ENCODE results near the gene CDC45. TPM values are rescaled to one million over a fixed set of nuclear protein-coding genes. Genes with fewer than 3 reads are reported as not detected.
A peak's percentile ranks its signal among the peaks of the same experiment; 100 is the strongest.

The CDC45 gene
- total and polyA plus RNA-seq, 5 experiments from 2014 or later = 0.69 to 2.7 (median 1.5) TPM; not detected in 1

GRCh38 chr22:19463491-19464469, 15.9 kb upstream of the CDC45 start:
- no peak overlapping the region for H3K4me3 Mint-ChIP-seq
- H3K27me3 Mint-ChIP-seq = no peaks in the 10 kb centered on the region
- peaks cover 0 to 4% (median 3%) of the 10 kb centered on the region in 4 donors for H3K4me1 Mint-ChIP-seq
- peak overlapping the region in 2 of 10 donors; percentile 11 to 25 for H3K27ac Mint-ChIP-seq
- DNase-seq (no peak), ATAC-seq (no peak)
- H3K9me3 Mint-ChIP-seq = no peaks in the 10 kb centered on the region
- POLR2A ChIA-PET = no interaction called here
- H3K36me3 Mint-ChIP-seq = peaks cover 5 to 72% (median 24%) of the 10 kb centered on the region in 3 donors

- Mint-ChIP-seq H3K27ac (peak overlapping the region in 1 of 10 donors; percentile 25), H3K9me3 (no peaks in the 10 kb centered on the region), H3K4me3 (no peak overlapping the region), H3K27me3 (no peaks in the 10 kb centered on the region), H3K36me3 (peaks cover 5 to 76% (median 24%) of the 10 kb centered on the region in 3 donors), H3K4me1 (peaks cover 0 to 9% (median 7%) of the 10 kb centered on the region in 4 donors)
- ATAC-seq (no peak), DNase-seq (no peak)
- POLR2A ChIA-PET = no interaction called here
Measured at GRCh38 chr22:19464546-19464945, 15.2 kb upstream of the CDC45 start.

GRCh38 chr22:19464975-19465374, 14.7 kb upstream of the CDC45 start:
- peaks cover 5 to 80% (median 26%) of the 10 kb centered on the region in 3 donors for H3K36me3 Mint-ChIP-seq
- no peak overlapping the region for H3K4me3 Mint-ChIP-seq
- H3K27me3 Mint-ChIP-seq = no peaks in the 10 kb centered on the region
- H3K4me1 Mint-ChIP-seq = peaks cover 0 to 10% (median 7%) of the 10 kb centered on the region in 4 donors
- DNase-seq (no peak), ATAC-seq (no peak)
- POLR2A ChIA-PET = no interaction called here
- H3K27ac Mint-ChIP-seq = no peak overlapping the region
- H3K9me3 Mint-ChIP-seq = no peaks in the 10 kb centered on the region

GRCh38 chr22:19466126-19466716, 13.5 kb upstream of the CDC45 start:
- no peak overlapping the region for H3K27ac Mint-ChIP-seq
- DNase-seq (no peak), ATAC-seq (no peak)
- H3K4me1 Mint-ChIP-seq = peaks cover 0 to 11% (median 8%) of the 10 kb centered on the region in 4 donors
- peaks cover 5 to 87% (median 29%) of the 10 kb centered on the region in 3 donors for H3K36me3 Mint-ChIP-seq
- no peaks in the 10 kb centered on the region for H3K27me3 Mint-ChIP-seq
- no peaks in the 10 kb centered on the region for H3K9me3 Mint-ChIP-seq
- POLR2A ChIA-PET = interaction anchor here (1.3 kb wide), 1 partner anchor 13 kb away, joined by 3 read pairs; the partner anchor contains the start of gene CDC45
- no peak overlapping the region for H3K4me3 Mint-ChIP-seq

GRCh38 chr22:19466848-19467752, 12.6 kb upstream of the CDC45 start:
- Mint-ChIP-seq H3K27me3 (no peaks in the 10 kb centered on the region), H3K4me3 (no peak overlapping the region), H3K36me3 (peaks cover 5 to 90% (median 36%) of the 10 kb centered on the region in 3 donors), H3K4me1 (peaks cover 0 to 11% (median 8%) of the 10 kb centered on the region in 4 donors), H3K27ac (peak overlapping the region in 1 of 10 donors; percentile 29), H3K9me3 (no peaks in the 10 kb centered on the region)
- ATAC-seq = no peak
- DNase-seq = no peak
- POLR2A ChIA-PET = interaction anchor here (1.3 kb wide), 1 partner anchor 12 kb away, joined by 3 read pairs; the partner anchor contains the start of gene CDC45

GRCh38 chr22:19467912-19468311, 11.8 kb upstream of the CDC45 start:
- Mint-ChIP-seq H3K4me1 (peaks cover 0 to 11% (median 8%) of the 10 kb centered on the region in 4 donors), H3K9me3 (no peaks in the 10 kb centered on the region), H3K27ac (peak overlapping the region in 2 of 10 donors; percentile 7 to 29), H3K4me3 (no peak overlapping the region), H3K36me3 (peaks cover 5 to 90% (median 36%) of the 10 kb centered on the region in 3 donors), H3K27me3 (no peaks in the 10 kb centered on the region)
- DNase-seq (no peak), ATAC-seq (no peak)
- POLR2A ChIA-PET = no interaction called here

GRCh38 chr22:19469421-19469820, 10.3 kb upstream of the CDC45 start:
- ATAC-seq = no peak
- no peak for DNase-seq
- Mint-ChIP-seq H3K36me3 (peaks cover 5 to 89% (median 36%) of the 10 kb centered on the region in 3 donors), H3K27me3 (no peaks in the 10 kb centered on the region), H3K9me3 (no peaks in the 10 kb centered on the region), H3K27ac (peak overlapping the region in 1 of 10 donors; percentile 86), H3K4me1 (peaks cover 2 to 13% (median 13%) of the 10 kb centered on the region in 4 donors), H3K4me3 (no peak overlapping the region)
- POLR2A ChIA-PET = interaction anchor here (1.5 to 1.7 kb wide), 2 partner anchors 10 to 161 kb away, joined by 3 to 4 read pairs; partner anchors contain the start of genes CDC45 and UFD1

GRCh38 chr22:19470010-19470409, 9.7 kb upstream of the CDC45 start:
- Mint-ChIP-seq H3K27ac (peak overlapping the region in 1 of 10 donors; percentile 19), H3K4me3 (no peak overlapping the region), H3K36me3 (peaks cover 3 to 86% (median 35%) of the 10 kb centered on the region in 3 donors), H3K4me1 (peaks cover 2 to 13% (median 13%) of the 10 kb centered on the region in 4 donors), H3K9me3 (no peaks in the 10 kb centered on the region), H3K27me3 (no peaks in the 10 kb centered on the region)
- ATAC-seq (no peak), DNase-seq (no peak)
- POLR2A ChIA-PET = interaction anchor here (1.7 kb wide), 1 partner anchor 160 kb away, joined by 4 read pairs; no protein-coding TSS in a partner anchor

GRCh38 chr22:19471572-19471971, 8.1 kb upstream of the CDC45 start:
- H3K27me3 Mint-ChIP-seq = no peaks in the 10 kb centered on the region
- H3K4me1 Mint-ChIP-seq = peaks cover 13 to 26% (median 22%) of the 10 kb centered on the region in 4 donors
- no peaks in the 10 kb centered on the region for H3K9me3 Mint-ChIP-seq
- POLR2A ChIA-PET = no interaction called here
- H3K4me3 Mint-ChIP-seq = no peak overlapping the region
- no peak overlapping the region for H3K27ac Mint-ChIP-seq
- peaks cover 0 to 75% (median 30%) of the 10 kb centered on the region in 3 donors for H3K36me3 Mint-ChIP-seq
- DNase-seq (no peak), ATAC-seq (no peak)

- Mint-ChIP-seq H3K9me3 (no peaks in the 10 kb centered on the region), H3K27ac (peak overlapping the region in 2 of 10 donors; percentile 29 to 80), H3K4me1 (peaks cover 16 to 29% (median 24%) of the 10 kb centered on the region in 4 donors), H3K4me3 (peak overlapping the region in 1 of 10 donors; percentile 33), H3K27me3 (no peaks in the 10 kb centered on the region), H3K36me3 (peaks cover 0 to 69% (median 26%) of the 10 kb centered on the region in 3 donors)
- DNase-seq = no peak
- no peak for ATAC-seq
- POLR2A ChIA-PET = no interaction called here
Measured at GRCh38 chr22:19472233-19472632, 7.5 kb upstream of the CDC45 start.

- H3K36me3 Mint-ChIP-seq = peaks cover 0 to 55% (median 14%) of the 10 kb centered on the region in 3 donors
- H3K27ac Mint-ChIP-seq = peak overlapping the region in 1 of 10 donors; percentile 71
- H3K9me3 Mint-ChIP-seq = no peaks in the 10 kb centered on the region
- no peaks in the 10 kb centered on the region for H3K27me3 Mint-ChIP-seq
- POLR2A ChIA-PET = no interaction called here
- ATAC-seq = no peak
- H3K4me1 Mint-ChIP-seq = peaks cover 25 to 38% (median 31%) of the 10 kb centered on the region in 4 donors
- no peak for DNase-seq
- no peak overlapping the region for H3K4me3 Mint-ChIP-seq
Measured at GRCh38 chr22:19473578-19473977, 6.1 kb upstream of the CDC45 start.

GRCh38 chr22:19476023-19476422, 3.7 kb upstream of the CDC45 start:
- Mint-ChIP-seq H3K36me3 (peaks cover 0 to 31% (median 10%) of the 10 kb centered on the region in 3 donors), H3K9me3 (no peaks in the 10 kb centered on the region), H3K27ac (peak overlapping the region in 4 of 10 donors; percentile 4 to 69 (median 18)), H3K4me3 (peak overlapping the region in 3 of 10 donors; percentile 7 to 22 (median 20)), H3K4me1 (peaks cover 21 to 39% (median 37%) of the 10 kb centered on the region in 4 donors), H3K27me3 (no peaks in the 10 kb centered on the region)
- ATAC-seq (no peak), DNase-seq (no peak)
- POLR2A ChIA-PET = no interaction called here
